ENCODE data around the gene KCNF1. TPM values are rescaled to one million over a fixed set of nuclear protein-coding genes. Genes with fewer than 3 reads are reported as not detected.

Gene KCNF1
- total RNA-seq, 1 donor from 2014 or later: 0.83 TPM

GRCh38 chr2:10934979-10935350, 23.2 kb downstream of the KCNF1 start:
- Mint-ChIP-seq H3K4me3 (no peak overlapping the region), H3K27ac (no peak overlapping the region)

GRCh38 chr2:10935366-10935918, 23.7 kb downstream of the KCNF1 start:
- no peak for DNase-seq (ENCODE audit: low spot score in 2 of 2, unreplicated experiment in 2 of 2)
- peaks cover 15% of the 10 kb centered on the region for H3K27me3 Mint-ChIP-seq (ENCODE audit: low read depth)
- H3K9me3 Mint-ChIP-seq: peaks cover 9% of the 10 kb centered on the region
- no peak overlapping the region for H3K27ac Mint-ChIP-seq
- no peaks in the 10 kb centered on the region for H3K36me3 Mint-ChIP-seq
- H3K4me3 Mint-ChIP-seq: no peak overlapping the region
- peaks cover 4% of the 10 kb centered on the region for H3K4me1 Mint-ChIP-seq
- TF ChIP-seq, protein P1, sequence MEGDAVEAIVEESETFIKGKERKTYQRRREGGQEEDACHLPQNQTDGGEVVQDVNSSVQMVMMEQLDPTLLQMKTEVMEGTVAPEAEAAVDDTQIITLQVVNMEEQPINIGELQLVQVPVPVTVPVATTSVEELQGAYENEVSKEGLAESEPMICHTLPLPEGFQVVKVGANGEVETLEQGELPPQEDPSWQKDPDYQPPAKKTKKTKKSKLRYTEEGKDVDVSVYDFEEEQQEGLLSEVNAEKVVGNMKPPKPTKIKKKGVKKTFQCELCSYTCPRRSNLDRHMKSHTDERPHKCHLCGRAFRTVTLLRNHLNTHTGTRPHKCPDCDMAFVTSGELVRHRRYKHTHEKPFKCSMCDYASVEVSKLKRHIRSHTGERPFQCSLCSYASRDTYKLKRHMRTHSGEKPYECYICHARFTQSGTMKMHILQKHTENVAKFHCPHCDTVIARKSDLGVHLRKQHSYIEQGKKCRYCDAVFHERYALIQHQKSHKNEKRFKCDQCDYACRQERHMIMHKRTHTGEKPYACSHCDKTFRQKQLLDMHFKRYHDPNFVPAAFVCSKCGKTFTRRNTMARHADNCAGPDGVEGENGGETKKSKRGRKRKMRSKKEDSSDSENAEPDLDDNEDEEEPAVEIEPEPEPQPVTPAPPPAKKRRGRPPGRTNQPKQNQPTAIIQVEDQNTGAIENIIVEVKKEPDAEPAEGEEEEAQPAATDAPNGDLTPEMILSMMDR (IDR thresholded peaks at IDR 0.05; ENCODE audit: unreplicated experiment): no peak

More at GRCh38 chr2:10934979-10935350, 23.2 kb downstream of the KCNF1 start:
- peaks cover 10% of the 10 kb centered on the region for H3K27me3 Mint-ChIP-seq (ENCODE audit: low read depth)
- TF ChIP-seq, protein P1 (IDR thresholded peaks at IDR 0.05; ENCODE audit: unreplicated experiment): no peak
- DNase-seq (ENCODE audit: low spot score in 2 of 2, unreplicated experiment in 2 of 2): no peak
- peaks cover 9% of the 10 kb centered on the region for H3K9me3 Mint-ChIP-seq
- peaks cover 4% of the 10 kb centered on the region for H3K4me1 Mint-ChIP-seq
- H3K36me3 Mint-ChIP-seq: no peaks in the 10 kb centered on the region

- TF ChIP-seq, protein P1 (IDR thresholded peaks at IDR 0.05; ENCODE audit: unreplicated experiment): no peak
- no peak overlapping the region for H3K4me3 Mint-ChIP-seq
- no peaks in the 10 kb centered on the region for H3K36me3 Mint-ChIP-seq
- no peak for DNase-seq (ENCODE audit: low spot score in 2 of 2, unreplicated experiment in 2 of 2)
- H3K4me1 Mint-ChIP-seq: peaks cover 4% of the 10 kb centered on the region
- peaks cover 21% of the 10 kb centered on the region for H3K27me3 Mint-ChIP-seq (ENCODE audit: low read depth)
- H3K27ac Mint-ChIP-seq: no peak overlapping the region
- peaks cover 9% of the 10 kb centered on the region for H3K9me3 Mint-ChIP-seq
Measured at GRCh38 chr2:10935953-10936942, 24.5 kb downstream of the KCNF1 start.

GRCh38 chr2:10939058-10939457, 27.3 kb downstream of the KCNF1 start:
- Mint-ChIP-seq H3K27ac (no peak overlapping the region), H3K4me3 (no peak overlapping the region), H3K4me1 (peaks cover 2% of the 10 kb centered on the region), H3K36me3 (no peaks in the 10 kb centered on the region), H3K27me3 (ENCODE audit: low read depth) (peaks cover 32% of the 10 kb centered on the region), H3K9me3 (peaks cover 9% of the 10 kb centered on the region)
- TF ChIP-seq, protein P1 (IDR thresholded peaks at IDR 0.05; ENCODE audit: unreplicated experiment): no peak
- DNase-seq (ENCODE audit: low spot score in 2 of 2, unreplicated experiment in 2 of 2): no peak

DNA sequence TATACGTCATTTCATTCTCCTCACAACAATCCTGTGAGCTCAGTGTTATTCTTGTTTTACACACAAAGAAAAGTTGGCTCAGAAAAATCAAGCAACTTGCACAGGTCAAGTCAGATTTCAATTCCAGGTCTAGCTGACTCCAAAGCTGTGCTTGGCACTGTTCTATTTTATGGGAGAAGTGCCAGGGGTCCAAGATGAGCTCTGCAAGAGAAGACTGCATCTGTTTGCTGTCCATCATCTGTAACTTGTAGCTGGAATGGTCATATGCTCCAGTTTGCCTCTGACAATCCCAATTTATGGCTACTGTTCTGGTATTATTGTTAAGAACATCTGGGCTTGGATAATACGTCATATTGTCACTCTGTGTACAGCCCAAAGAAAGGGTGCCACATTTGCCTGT, 28.9 kb downstream of the KCNF1 start:
- Mint-ChIP-seq H3K36me3 (no peaks in the 10 kb centered on the region), H3K27ac (no peak overlapping the region), H3K9me3 (peaks cover 9% of the 10 kb centered on the region), H3K27me3 (ENCODE audit: low read depth) (peaks cover 39% of the 10 kb centered on the region), H3K4me1 (peaks cover 1% of the 10 kb centered on the region), H3K4me3 (no peak overlapping the region)
- DNase-seq (ENCODE audit: low spot score in 2 of 2, unreplicated experiment in 2 of 2): no peak
- TF ChIP-seq, protein P1 (IDR thresholded peaks at IDR 0.05; ENCODE audit: unreplicated experiment): no peak
